NCI-H1105 treated with DMSO at 0.1 percent for 48 hours (cell line): ENCODE data around the gene NUDT6.
"Not testable (repeated sequence)": the region's sequence is repeated elsewhere in the genome, so short reads cannot be mapped to it uniquely, and the experiment has no call there.

ENCODE experiments used
- DNase-seq: peaks from one replicate; lab custom pipeline; 2025; lab: John Stamatoyannopoulos, UW

NUDT6 gene, protein sequence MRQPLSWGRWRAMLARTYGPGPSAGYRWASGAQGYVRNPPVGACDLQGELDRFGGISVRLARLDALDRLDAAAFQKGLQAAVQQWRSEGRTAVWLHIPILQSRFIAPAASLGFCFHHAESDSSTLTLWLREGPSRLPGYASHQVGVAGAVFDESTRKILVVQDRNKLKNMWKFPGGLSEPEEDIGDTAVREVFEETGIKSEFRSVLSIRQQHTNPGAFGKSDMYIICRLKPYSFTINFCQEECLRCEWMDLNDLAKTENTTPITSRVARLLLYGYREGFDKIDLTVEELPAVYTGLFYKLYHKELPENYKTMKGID

DNA sequence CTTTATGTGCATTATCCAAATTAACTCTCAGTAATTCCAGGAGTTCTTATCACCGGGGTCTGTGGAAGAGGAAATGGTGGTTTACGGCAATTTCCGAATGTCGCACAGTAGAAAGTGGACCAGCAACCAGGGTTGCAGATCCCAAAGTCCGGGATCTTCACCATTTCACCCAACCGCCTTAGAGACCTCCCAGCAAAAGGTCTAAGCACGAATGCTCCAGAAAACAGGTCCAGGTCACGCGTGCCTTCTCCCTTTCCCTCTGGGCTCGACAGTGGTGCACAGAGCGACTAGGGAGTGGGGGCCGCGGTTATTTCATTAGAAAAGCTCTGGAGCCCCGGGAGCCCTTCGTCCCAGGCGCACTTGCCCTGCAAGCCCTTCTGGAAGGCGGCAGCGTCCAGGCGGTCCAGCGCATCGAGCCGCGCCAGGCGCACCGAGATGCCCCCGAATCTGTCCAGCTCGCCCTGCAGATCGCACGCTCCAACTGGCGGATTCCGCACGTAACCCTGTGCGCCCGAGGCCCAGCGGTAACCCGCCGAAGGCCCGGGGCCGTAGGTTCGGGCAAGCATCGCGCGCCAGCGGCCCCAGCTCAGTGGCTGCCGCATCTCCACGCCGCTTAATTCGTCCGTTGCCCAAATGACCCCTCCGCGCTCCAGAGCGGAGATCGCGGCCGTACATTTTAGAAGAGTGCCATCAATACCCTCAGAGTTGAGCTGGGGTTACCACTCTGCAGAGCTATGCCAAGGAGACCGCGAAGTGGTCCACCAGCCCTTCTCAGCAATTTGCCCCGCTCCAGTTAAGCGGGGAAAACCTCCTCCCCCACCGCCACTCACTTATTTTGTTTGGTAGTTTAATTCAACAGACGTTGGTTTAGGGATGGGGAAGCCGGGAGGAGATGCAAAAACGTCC is at the start of gene NUDT6:
Gene NUDT6 (minus strand): TSS at position 627 of the 906 bp plus-strand sequence. CDS start 25 bp downstream, at position 602.
- DNase-seq: peak; percentile 65

DNA sequence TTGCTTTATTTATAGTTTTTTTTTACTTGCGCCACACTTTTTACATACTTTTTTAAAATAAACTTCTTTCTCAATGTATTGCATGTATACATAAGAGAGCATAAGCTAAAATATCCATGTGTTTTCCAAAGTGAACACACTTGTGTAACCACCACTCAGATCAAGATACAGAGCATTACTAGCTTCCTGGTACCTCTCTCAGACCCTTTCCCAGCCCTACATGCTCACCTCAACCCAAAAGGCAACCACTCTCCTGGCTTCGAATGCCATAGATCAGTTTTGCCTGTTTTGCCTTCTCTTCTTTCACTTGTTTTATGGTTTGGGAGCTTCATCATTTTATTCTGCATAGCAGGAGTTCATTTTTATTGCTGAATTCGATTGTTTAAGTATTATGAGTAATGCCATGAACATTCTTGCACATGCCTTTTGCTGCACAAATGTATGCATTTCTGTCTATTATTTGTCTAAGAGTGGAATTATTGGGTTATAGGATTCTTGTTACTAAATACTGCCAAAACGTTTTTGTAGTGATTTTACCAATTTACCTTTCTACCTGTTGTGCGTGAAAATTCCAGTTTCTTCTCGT is 45.9 kb upstream of the NUDT6 start:
- DNase-seq: no peak

DNA sequence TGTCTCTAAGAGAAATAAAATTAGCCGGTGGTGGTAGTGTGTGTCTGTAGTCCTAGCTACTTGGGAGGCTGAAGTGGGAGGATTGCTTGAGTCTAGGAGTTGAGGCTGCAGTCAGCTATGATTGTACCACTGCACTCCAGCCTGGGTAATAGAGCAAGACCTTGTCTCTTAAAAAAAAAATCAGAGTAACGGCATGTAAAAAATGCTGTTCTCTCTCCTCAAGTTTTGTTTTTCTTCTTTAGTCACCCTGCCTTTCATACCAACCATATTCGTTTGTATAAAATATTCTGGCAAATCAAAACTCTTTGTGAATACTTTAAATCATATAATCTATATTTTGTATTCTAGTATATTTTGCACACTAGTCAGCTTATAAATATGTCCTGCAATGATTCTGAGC is 44.8 kb upstream of the NUDT6 start:
- no peak for DNase-seq

DNA sequence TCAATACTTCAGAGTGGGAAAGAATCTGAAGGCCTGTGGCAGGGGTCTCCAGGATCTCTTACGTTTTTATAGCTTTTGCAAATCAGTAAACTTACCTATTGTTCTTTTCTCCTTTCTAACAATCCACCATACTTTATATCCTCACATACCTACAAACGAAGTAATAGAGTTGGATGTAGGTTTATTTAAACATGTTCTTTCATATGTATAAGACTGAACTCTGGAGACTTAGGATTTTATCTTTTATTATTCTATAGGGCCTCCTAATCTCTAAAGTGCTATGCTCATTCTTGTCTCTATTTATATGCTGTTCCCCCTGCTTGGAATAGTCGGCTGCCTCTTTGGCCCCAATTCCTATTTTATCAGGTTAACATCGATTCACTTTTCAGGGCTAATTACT is 43.8 kb upstream of the NUDT6 start:
- DNase-seq: no peak

DNA sequence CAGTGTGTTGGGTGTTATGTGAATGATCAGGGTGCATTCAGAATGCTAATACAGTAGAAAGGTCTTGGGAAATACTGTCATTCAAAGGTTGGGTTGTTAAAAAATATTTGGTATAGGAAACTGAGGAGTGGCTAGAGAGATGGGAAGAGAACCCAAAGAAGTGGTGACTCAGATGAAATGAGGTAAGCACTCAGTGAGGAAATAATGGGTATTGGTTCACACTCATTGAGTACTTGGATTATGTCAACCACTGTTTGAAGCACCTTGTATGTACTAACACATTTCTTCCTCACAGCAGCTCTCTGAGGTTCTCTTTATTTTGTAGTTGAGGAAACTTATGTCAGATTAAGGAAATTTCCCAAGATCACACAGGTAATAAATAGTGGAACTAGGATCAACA is 40.8 kb upstream of the NUDT6 start:
- no peak for DNase-seq

DNA sequence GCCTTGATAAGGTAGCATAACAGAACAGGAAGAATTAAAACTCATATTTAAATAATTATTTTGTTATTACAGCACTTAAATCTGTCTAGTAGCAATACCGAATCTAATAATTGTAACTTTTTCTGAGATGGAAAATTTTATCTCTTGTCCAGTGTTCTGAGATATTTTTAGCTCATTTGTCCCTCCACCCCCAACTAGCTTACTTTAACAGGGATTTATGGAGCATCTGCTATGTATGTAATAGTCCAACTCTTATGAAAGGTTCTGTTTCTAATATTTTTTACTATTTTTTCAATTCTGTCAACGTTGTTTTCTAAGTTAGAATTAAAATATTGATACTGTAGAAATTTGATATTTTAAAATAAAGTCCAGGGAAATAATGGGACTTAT is 38.2 kb upstream of the NUDT6 start:
- DNase-seq: no peak

DNA sequence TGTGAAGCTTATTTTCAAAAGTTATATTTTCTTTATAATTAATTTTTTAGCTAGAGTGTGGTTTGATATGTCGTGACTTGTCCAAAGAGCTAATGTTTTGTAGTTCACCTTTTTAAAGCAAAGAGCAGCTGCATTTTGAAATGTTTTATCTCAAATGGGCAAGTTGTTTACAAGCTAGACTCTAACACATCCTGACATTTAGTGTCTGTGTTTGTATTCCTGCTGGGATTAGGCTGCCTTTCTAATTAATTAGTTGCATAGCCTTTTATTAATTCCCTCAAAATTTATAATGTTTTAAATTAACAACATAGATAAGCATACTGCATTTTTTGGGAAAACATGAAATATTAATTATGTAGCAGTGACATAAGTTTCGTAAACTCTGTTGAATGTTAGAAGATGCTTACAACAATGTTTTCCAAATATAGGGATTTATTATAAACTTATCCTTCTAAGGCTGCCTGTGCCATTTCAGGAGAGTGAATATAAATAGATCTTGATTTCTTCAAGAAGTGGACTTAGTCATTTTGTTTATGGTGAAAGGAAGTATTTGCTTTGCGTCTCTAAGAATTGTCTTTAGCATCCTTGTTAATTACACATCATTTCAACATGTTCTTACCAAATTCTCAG is 37.7 kb upstream of the NUDT6 start:
- no peak for DNase-seq

DNA sequence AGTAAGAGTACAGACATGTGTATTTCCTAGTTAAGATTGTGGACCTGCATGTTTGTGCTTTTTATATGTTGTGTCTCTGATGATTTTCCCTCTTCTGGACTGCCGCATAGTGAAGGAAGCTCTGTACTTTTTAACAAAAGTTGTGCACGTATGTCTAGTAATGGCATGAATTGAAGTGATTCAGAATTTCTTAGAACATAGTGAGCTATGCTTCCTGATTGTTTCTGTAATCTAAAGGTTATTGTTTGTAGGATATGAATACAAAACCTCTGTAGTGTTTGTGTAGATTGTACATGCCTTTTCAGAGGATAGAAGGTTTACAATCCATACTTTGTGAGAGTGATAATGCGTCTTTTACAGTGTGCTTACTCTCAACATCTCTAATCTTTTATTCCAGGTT is 37.0 kb upstream of the NUDT6 start:
- DNase-seq: no peak

DNA sequence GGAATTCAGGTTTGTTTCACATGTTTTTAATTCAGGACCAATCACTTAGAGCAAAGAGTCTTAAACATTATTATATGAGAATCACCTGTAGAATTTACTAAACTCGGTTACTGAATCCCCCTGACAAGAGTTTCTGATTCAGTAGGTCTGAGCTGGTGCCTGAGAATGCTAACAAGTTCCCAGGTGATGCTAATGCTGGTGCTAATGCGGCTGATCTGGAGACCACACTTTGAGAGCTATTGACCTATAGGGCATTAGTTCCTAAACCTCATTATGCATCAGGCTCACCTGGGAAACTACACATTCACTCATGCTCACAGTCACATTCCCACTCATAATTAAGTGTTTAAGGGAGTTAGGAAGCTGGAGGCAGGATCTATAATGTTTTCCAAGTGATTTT is 36.1 kb upstream of the NUDT6 start:
- no peak for DNase-seq

DNA sequence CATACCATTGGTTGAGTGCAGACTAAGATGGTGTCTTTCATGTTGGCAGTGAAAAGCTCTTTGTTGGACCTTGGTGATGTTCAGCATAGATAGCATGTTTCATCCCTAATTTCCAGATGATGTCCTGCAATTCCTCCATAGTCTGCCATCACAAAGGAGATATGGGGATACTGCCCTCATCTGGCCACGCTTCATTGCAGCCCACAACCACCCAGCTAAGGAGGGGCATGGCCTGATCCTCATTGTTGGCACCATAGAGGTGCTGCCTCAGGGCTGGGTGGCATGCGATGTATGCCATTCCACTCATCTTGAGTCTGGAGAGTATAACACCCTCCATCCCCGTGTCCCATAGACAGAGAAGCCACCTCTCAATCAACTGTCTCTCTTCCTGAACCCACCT is 31.5 kb upstream of the NUDT6 start:
- no peak for DNase-seq

DNA sequence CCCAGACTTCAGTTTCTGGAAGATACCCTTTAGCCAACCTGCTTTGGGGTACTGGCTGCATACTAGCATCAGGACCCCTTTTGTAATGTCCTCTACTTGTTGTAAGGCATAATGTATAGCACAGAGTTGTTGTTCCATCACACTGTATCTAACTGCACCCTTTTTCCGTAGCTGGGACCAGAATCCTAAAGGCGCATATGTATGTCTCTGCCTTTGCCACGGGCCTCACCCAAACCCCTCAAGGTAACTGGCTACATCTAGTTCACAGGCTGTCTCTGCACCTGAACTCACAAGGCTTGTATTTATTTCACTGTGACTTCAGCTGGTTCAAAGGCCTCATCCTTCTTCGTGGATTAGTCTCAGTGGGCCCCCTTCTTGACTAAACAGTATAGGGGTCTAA is 29.6 kb upstream of the NUDT6 start:
- DNase-seq: no peak

DNA sequence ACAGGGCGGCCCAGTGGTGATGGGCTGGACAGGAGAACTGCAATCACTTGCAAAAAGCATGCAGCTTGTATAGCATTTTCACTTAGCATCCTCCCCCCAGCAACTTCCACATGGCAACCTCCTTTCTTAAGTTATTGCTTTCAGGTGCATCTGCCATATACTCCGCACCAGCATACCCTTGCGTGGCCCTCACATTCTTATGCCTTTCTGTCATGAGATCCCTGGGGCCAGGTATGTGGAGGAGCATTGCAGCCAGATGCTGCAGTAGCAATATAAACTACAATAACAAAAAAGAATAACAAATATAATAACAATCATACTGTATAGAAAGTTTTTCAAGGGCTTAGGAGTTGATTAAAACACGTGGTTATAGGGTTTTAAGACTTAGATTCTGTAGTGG is 26.3 kb upstream of the NUDT6 start:
- DNase-seq: no peak

DNA sequence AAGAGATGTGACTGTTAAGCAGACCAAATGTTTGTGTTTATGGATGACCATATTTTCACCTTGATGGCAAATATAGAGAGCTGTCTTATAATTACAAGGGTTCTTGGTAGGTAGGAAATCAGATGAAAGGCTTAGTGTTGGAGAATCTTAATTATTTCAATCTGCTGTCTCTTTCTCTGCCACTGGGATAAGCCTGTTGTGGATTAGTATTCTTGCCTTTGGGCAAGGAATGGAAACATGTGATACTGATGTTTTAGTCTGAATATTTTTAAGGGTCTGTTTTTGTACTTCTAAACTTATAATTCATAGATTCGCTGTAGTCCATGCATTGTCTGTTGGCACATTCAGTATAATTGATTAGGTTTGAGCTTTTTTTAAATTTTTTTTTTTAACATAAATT is 23.7 kb upstream of the NUDT6 start:
- no peak for DNase-seq

DNA sequence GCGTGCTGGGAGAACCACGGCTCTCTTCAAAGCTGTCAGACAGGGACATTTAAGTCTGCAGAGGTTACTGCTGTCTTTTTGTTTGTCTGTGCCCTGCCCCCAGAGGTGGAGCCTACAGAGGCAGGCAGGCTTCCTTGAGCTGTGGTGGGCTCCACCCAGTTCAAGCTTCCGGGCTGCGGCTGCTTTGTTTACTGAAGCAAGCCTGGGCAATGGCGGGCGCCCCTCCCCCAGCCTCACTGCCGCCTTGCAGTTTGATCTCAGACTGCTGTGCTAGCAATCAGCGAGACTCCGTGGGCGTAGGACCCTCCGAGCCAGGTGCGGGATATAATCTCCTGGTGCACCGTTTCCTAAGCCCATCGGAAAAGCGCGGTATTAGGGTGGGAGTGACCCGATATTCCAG is 22.7 kb upstream of the NUDT6 start:
- not testable (repeated sequence) for DNase-seq

DNA sequence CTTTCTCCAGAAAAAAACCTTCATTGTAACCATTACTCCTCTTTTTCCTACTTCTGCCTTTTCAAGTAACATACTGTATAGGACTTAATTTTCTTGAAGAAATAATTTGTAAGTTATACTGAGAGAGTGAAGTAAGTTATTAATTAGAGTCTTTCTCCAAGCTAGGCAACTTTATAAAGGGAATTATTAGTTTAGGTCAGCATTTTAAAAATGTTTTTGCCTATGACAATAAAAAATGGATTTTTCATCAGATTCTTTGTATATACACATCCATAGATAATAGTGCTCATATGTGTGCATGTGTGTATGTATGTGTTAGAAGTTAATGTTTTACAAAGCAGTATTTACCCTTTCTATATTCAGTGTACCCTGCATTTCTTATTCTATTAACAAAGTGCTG is 10.4 kb upstream of the NUDT6 start:
- DNase-seq: no peak

DNA sequence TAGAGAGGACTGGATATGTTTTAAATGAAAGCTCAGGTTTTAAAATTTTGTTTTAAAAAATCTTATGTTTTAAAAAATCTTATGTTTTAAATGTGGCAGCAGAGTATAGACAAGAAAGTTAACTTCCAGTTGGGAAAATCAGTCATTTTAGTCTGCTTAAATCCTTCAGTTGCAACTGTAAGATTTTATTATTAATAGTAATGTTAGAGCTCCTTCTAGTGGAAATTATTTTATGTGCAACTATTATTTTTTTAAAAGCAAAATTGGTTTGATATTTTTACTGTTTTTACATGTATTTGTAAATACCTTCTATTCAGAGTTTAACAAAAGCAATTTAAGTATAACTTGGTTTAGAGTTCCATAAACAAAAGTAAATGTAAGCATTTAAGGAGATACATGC is 8.5 kb upstream of the NUDT6 start:
- DNase-seq: peak; percentile 21

DNA sequence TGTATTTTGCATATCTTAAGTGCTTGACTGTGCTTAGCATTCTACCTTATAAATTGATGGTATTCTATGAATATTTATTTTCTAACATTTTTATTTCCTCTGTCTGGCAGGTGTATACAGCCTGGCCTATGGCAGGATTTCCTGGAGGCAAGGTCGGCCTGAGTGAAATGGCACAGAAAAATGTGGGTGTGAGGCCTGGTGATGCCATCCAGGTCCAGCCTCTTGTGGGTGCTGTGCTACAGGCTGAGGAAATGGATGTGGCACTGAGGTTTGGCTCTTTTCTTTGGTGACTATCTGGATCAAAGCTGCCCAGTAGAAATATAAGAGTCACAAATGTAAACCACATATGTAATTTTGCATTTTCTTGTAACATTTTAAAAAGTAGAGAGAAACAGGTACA is 6.5 kb upstream of the NUDT6 start:
- no peak for DNase-seq

DNA sequence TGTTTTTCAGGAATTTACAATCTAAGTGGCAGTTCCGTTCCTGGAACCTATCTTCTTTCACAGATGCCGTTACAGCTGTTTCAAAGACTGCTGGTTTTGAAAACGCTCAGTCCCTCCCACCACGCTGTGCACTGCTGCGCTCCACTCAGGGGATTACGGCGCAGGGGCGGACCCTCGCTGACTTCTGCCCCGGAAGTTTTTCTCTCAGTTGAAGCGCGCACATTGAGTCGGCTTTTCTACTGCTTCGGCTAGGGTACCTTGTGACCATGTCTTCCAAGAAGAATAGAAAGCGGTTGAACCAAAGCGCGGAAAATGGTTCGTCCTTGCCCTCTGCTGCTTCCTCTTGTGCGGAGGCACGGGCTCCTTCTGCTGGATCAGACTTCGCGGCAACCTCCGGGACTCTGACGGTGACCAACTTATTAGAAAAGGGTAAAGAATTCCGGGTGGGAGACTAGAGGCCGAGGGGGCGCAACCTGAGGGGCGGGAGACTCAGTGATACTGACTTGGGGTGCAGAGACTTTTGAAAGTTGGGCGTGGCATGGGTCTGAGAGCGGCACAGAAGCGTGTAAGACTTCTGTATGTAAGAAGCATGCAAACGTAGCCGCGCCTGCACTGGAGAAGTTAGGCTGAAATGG is 597 bp upstream of the NUDT6 start:
- DNase-seq: peak; percentile 65

DNA sequence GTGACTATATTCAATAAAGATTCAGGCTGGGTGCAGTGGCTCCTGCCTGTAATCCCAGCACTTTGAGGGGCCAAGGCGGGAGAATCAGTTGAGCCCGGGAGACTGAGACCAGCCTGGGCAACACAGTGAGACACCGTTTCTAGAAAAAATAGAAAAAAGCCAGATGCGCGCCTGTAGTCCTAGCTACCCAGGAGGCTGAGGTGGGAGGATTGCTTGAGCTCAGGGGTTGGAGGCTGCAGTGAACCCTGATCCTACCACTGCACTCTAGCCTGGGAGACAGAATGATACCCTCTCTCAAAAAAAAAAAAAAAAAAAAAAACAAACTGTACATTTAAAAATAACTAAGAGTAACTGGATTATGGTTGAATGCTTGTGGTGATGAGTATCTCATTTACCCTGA is 1.1 kb downstream of the NUDT6 start:
- DNase-seq: no peak

DNA sequence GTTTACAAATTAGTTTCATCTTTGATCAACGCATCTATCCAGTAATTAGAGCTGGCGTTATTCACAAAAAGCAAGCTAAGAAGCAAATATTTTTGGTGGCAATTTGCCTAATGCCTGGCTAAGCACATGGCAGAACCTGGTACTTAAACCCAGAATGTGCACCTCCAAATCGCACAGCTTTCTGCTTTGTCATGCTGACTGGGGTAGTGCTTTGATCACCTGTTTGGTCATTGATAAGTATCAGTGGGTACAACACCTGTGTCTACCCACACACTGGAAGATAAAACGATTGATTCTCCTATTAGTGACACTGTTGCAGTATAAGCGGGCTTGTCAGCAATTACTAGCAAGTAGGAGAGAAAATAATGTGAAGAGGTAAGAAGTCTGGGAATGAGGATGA is 1.9 kb downstream of the NUDT6 start:
- no peak for DNase-seq

DNA sequence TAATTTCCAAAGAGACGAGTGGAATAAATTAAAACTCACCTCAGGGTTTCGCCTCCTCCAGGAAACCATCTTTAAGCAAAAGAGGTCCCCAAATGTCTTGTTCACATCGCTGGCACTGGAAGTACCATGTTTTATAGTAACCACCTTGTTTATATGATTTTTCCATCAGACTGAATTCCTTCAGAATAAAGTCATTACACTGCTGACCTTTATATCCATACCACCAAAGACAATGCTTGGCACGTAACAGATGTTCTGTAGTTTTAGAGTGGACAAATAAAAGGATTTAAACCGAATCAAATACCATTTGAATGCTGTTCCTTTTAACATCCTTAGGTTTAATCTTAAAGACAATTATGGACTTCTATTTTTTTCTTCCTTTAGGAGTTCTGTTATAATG is 4.7 kb downstream of the NUDT6 start:
- DNase-seq: no peak

DNA sequence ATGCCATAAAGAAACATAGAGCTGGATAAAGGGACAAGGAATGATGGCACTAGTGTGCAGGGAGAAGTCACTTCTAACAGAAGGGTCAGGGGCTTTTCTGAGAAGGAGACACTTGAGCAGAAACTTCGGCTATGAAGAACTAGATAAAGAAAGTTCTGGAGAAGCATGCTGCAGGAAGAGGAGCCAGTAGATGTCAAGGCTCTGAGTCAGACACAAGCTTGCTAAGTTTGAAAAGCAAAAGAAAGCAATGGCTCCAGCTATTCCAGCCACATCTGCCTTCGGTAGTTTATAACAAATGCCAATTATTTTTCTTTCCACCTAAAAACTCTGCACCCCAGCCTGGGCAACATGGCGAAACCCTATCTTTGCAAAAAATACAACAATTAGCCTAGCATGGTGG is 7.5 kb downstream of the NUDT6 start:
- no peak for DNase-seq
